IPS DF 6.9 (cell line): Measurements from ENCODE around the gene KRTAP5-5.

Experiments
- DNase-seq: peaks from one replicate; pipeline ENCODE4 v3.0.0-alpha.2; 2013; ENCODE audit warnings: low read depth, low spot score
- H3K27ac ChIP-seq: one replicate; pipeline ENCODE4 v1.5.1; 2013; ENCODE audit warnings: low read length, control low read depth
- H3K27me3 ChIP-seq: 2 replicates; pipeline ENCODE4 v1.6.1; 2013; ENCODE audit warnings: mild to moderate bottlenecking, low read length; ENCODE audit not compliant: control insufficient read depth, insufficient read depth
- H3K36me3 ChIP-seq: 2 replicates; pipeline ENCODE4 v1.6.1; 2013; ENCODE audit warnings: low read length; ENCODE audit not compliant: control insufficient read depth, insufficient read depth
- H3K4me1 ChIP-seq: 2 replicates; pipeline ENCODE4 v1.6.1; 2013; ENCODE audit warnings: low read length; ENCODE audit not compliant: control insufficient read depth, insufficient read depth
- H3K4me3 ChIP-seq: 2 replicates; pipeline ENCODE4 v1.5.1; 2013; ENCODE audit warnings: mild to moderate bottlenecking, low read length
- H3K9me3 ChIP-seq: 2 replicates; pipeline ENCODE4 v1.6.1; 2013; ENCODE audit warnings: low read length, inconsistent platforms; ENCODE audit not compliant: control insufficient read depth, insufficient read depth
- WGBS: extraction: QIAGEN DNeasy Blood & Tissue Kit; methylation state at CpG from one replicate; pipeline ENCODE4 v1.1.7; 2013; ENCODE audit warnings: mixed read lengths, missing lambda C conversion rate; ENCODE audit not compliant: insufficient read length, insufficient coverage; 5-methylcytosine and 5-hydroxymethylcytosine counted together

Gene KRTAP5-5

GRCh38 chr11:1630271-1630670, 696 bp downstream of the KRTAP5-5 start:
- no peak overlapping the region for H3K4me3 ChIP-seq
- DNase-seq, result no peak
- H3K4me1 ChIP-seq, result peaks cover 3% of the 10 kb centered on the region; the same call in 1 of the 2 replicates
- H3K27ac ChIP-seq, result no peak overlapping the region
- no peaks in the 10 kb centered on the region; the same call in 1 of the 2 replicates for H3K27me3 ChIP-seq
- no peaks in the 10 kb centered on the region for H3K9me3 ChIP-seq
- no CpG with 5 or more reads among the region's 2 CpGs for WGBS
- H3K36me3 ChIP-seq, result no peaks in the 10 kb centered on the region

- peaks cover 3% of the 10 kb centered on the region; the same call in 1 of the 2 replicates for H3K4me1 ChIP-seq
- H3K27ac ChIP-seq, result no peak overlapping the region
- no CpG with 5 or more reads among the region's 13 CpGs for WGBS
- no peak overlapping the region for H3K4me3 ChIP-seq
- H3K9me3 ChIP-seq, result no peaks in the 10 kb centered on the region
- no peaks in the 10 kb centered on the region for H3K36me3 ChIP-seq
- no peaks in the 10 kb centered on the region; the same call in 1 of the 2 replicates for H3K27me3 ChIP-seq
- no peak for DNase-seq
Observed at GRCh38 chr11:1631066-1631568, 1.5 kb downstream of the KRTAP5-5 start.

- no peak overlapping the region for H3K4me3 ChIP-seq
- H3K27ac ChIP-seq, result no peak overlapping the region
- H3K36me3 ChIP-seq, result no peaks in the 10 kb centered on the region
- peaks cover 3% of the 10 kb centered on the region; the same call in 1 of the 2 replicates for H3K4me1 ChIP-seq
- no peaks in the 10 kb centered on the region for H3K9me3 ChIP-seq
- DNase-seq, result no peak
- WGBS, result no CpG with 5 or more reads among the region's 11 CpGs
- H3K27me3 ChIP-seq, result no peaks in the 10 kb centered on the region; the same call in 1 of the 2 replicates
Observed at GRCh38 chr11:1632053-1632714, 2.6 kb downstream of the KRTAP5-5 start.

GRCh38 chr11:1633864-1634263, 4.3 kb downstream of the KRTAP5-5 start:
- DNase-seq, result no peak
- Histone ChIP-seq H3K4me1 (peaks cover 3% of the 10 kb centered on the region; the same call in 1 of the 2 replicates), H3K9me3 (no peaks in the 10 kb centered on the region), H3K27me3 (no peaks in the 10 kb centered on the region; the same call in 1 of the 2 replicates), H3K27ac (no peak overlapping the region), H3K36me3 (no peaks in the 10 kb centered on the region), H3K4me3 (no peak overlapping the region)
- WGBS, result no CpG with 5 or more reads among the region's 10 CpGs

- WGBS, result no CpG with 5 or more reads among the region's 19 CpGs
Observed at GRCh38 chr11:1636291-1636950, 6.8 kb downstream of the KRTAP5-5 start.

GRCh38 chr11:1637628-1638027, 8.1 kb downstream of the KRTAP5-5 start:
- no CpG with 5 or more reads among the region's 2 CpGs for WGBS
- H3K4me1 ChIP-seq, result no peaks in the 10 kb centered on the region
- no peaks in the 10 kb centered on the region for H3K9me3 ChIP-seq
- no peak overlapping the region for H3K27ac ChIP-seq
- H3K27me3 ChIP-seq, result no peaks in the 10 kb centered on the region; the same call in 1 of the 2 replicates
- no peaks in the 10 kb centered on the region for H3K36me3 ChIP-seq
- DNase-seq, result no peak
- H3K4me3 ChIP-seq, result no peak overlapping the region

More at GRCh38 chr11:1636291-1636950, 6.8 kb downstream of the KRTAP5-5 start:
- H3K9me3 ChIP-seq, result no peaks in the 10 kb centered on the region
- H3K4me3 ChIP-seq, result no peak overlapping the region
- H3K27ac ChIP-seq, result no peak overlapping the region
- peaks cover 3% of the 10 kb centered on the region; the same call in 1 of the 2 replicates for H3K4me1 ChIP-seq
- DNase-seq, result no peak
- H3K27me3 ChIP-seq, result no peaks in the 10 kb centered on the region; the same call in 1 of the 2 replicates
- H3K36me3 ChIP-seq, result no peaks in the 10 kb centered on the region

GRCh38 chr11:1638344-1638743, 8.8 kb downstream of the KRTAP5-5 start:
- H3K9me3 ChIP-seq, result no peaks in the 10 kb centered on the region
- no peaks in the 10 kb centered on the region for H3K27me3 ChIP-seq
- H3K4me3 ChIP-seq, result no peak overlapping the region
- no peaks in the 10 kb centered on the region for H3K4me1 ChIP-seq
- WGBS, result no CpG with 5 or more reads among the region's 8 CpGs
- H3K36me3 ChIP-seq, result no peaks in the 10 kb centered on the region
- no peak for DNase-seq
- no peak overlapping the region for H3K27ac ChIP-seq

GRCh38 chr11:1639102-1639620, 9.6 kb downstream of the KRTAP5-5 start:
- H3K9me3 ChIP-seq, result no peaks in the 10 kb centered on the region
- no peak for DNase-seq
- no peak overlapping the region for H3K27ac ChIP-seq
- H3K4me1 ChIP-seq, result no peaks in the 10 kb centered on the region
- H3K36me3 ChIP-seq, result no peaks in the 10 kb centered on the region
- WGBS, result no CpG with 5 or more reads among the region's 18 CpGs
- no peak overlapping the region for H3K4me3 ChIP-seq
- H3K27me3 ChIP-seq, result no peaks in the 10 kb centered on the region

- no CpG with 5 or more reads among the region's 15 CpGs for WGBS
- no peak overlapping the region for H3K4me3 ChIP-seq
- no peaks in the 10 kb centered on the region for H3K4me1 ChIP-seq
- no peak overlapping the region for H3K27ac ChIP-seq
- H3K27me3 ChIP-seq, result no peaks in the 10 kb centered on the region
- H3K36me3 ChIP-seq, result no peaks in the 10 kb centered on the region
- H3K9me3 ChIP-seq, result no peaks in the 10 kb centered on the region
- no peak for DNase-seq
Observed at GRCh38 chr11:1639666-1640065, 10.1 kb downstream of the KRTAP5-5 start.

GRCh38 chr11:1640076-1640946, 10.7 kb downstream of the KRTAP5-5 start:
- H3K4me1 ChIP-seq, result no peaks in the 10 kb centered on the region; the same call in 1 of the 2 replicates
- no CpG with 5 or more reads among the region's 32 CpGs for WGBS

More at GRCh38 chr11:1640076-1640946, 10.7 kb downstream of the KRTAP5-5 start:
- Histone ChIP-seq H3K27ac (no peak overlapping the region), H3K9me3 (no peaks in the 10 kb centered on the region), H3K27me3 (no peaks in the 10 kb centered on the region), H3K36me3 (no peaks in the 10 kb centered on the region), H3K4me3 (no peak overlapping the region)
- peak; percentile 50 for DNase-seq
